KG1 (cell line): Measurements from ENCODE around the gene SF3B3.

ENCODE experiments used
- DNase-seq: peaks from one replicate; lab custom pipeline; 2025; lab: John Stamatoyannopoulos, UW

The SF3B3 gene

DNA sequence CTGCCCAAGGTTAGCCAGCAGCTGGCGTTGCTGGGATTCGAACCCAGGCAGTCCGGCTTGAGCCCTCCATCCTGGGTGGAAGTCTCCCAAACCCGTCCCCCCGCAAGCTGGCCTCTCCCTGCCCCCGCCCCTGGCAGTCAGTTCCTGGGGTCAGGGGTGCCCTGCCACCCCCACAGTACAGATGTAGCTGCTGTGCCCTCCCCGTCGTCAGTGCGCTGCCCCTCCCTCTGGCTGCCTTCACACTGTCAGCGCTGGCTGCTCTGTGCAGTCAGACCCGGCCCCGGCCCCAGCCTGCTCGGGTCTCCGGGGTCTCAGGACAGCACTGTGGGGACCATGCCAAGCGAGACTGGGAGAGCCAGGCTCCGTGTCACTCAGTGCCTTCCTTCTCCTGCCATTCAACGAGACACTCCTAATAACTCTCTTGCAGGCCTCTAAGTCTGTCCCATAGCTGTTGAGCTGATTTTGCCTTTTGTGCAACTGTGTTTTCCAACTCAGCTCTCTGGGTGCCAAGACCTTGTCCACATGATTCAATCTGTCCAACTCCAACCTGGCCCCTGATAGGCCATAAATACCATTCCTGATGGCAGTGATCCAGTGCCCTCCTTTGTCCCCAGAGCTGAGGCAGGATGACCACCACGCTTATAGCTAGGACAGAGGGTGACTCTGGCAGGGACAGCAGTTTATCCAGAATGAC is 67.3 kb downstream of the SF3B3 start:
- DNase-seq, result no peak

DNA sequence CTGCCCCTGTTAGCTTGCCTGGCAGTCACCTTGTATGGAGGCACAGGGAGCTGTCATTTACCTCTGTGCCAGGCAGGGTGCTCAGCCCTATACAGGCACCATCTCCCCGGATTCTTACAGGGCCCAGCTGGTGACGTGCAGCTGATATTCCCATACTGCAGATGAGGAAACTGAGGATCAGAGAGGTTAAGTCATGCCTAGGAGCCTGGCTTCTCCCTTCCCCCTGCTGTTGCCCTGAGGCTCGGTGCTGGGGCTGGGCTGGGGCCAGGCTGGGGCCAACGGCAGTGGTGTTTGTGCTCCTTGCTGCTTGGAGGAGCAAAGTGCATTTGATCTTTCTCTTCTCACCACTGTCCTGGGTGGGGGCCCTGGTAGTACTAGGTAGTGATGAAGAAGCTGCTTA is 68.0 kb downstream of the SF3B3 start:
- no peak for DNase-seq

DNA sequence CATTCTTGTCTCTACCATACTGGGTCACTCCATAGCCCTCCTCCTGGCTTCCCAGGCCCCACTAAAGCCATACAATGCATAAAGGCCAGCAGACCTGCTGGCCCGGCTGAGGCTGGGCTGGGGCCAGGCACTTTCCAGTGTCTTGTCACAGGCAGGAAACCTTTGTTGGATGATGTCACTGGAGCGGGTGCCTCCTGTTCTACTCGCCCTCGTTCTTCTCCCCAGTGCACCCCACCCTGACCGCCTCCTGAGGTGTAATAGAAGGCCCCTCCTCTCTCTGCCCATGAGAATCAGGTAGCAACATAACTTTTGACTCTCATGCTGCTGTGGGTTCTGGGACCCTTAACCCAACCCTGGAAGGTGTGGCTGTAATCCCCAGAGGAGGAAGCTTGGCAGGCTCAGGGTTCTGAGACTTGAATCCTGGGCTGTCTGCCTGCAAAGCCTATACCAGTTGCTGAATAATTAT is 68.5 kb downstream of the SF3B3 start:
- no peak for DNase-seq

DNA sequence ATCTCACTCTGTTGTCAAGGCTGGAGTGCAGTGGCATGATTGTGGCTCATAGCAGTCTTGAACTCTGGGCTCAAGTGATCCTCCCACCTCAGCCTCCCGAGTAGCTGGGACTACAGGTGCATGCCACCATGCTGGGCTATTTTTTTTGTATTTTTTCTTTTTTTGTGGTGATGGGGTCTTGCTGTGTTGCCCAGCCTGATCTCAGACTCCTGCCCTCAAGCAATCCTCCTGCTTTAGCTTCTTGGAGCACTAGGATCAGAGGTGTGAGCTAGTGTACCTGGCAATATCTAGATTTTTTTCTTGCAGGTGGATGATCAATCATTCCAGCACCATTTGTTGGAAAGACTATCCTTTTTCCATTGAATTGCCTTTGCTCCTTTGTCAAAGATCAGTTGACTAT is 69.9 kb downstream of the SF3B3 start:
- no peak for DNase-seq

DNA sequence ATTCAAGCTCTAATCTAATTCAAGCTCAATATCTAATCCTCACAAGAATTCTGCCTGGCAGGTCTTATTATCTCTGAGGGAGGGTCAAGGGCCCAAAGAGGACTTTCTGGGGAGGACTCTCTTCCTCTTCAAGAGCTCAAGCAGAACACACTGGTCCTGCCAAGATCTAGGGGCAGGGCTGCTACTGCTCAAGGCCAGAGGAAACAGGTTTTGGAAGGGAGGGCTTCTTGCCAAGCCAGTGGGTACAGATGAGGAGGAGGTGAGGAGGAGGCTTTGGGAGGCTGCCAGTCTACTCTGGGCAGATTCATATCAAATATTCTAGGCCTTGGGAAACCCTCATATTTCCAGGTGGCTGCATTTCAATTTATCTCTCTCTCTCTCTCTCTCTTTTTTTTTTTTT is 71.0 kb downstream of the SF3B3 start:
- DNase-seq, result no peak

DNA sequence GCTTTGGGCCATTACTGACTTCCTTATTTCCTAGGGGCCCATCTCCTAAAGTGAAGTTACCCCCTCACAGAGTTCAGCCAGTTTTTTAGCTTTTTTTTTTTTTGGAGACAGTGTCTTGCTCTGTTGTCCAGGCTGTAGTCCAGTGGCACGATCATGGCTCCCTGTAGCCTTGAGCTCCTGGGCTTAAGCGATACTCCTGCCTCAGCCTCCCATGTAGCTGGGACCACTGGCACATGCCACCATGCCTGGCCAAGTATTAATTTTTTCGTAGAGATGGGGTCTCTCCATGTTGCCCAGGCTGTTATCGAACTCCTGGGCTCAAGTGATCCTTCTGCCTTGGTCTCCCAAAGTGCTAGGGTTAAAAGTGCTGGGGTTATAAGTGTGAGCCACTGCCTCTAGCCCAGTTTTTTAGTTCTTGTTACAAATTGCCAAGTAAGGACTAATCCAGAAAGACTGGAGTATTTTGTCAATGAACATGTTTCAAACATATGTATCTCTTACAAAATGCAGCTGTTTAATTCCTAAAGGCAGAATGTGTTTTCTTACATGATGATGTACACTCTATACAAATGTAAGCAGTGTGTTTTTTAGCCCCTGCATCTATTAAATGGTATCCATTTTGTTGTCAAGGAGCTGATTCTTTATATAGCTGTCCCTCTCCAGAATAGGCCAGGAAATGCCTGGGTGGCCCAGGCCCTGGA is 73.7 kb downstream of the SF3B3 start:
- DNase-seq, result no peak

DNA sequence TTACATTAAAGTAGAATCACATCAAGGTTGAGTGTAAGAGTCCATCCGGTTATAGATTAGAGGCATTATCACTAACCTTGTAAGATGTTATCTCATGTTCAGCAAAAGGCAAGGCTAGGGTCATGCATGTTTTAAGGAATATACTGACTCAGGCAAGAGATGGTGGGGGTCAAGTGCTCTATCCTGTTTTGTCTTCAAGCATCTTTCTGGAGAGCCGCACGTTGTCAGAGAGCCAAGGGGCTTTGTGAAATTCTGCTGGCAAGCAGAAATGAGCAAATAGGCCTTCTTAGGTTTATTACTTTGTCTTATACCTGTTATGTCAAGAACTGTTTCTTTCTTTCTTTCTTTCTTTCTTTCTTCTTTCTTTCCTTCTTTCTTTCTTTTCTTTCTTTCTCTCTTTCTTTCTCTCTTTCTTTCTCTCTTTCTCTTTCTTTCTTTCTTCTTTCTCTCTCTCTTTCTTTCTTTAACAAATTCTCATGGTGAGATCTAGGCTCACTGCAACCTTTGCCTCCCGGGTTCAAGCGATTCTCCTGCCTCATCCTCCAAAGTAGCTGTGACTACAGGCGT is 75.4 kb downstream of the SF3B3 start:
- DNase-seq, result no peak

DNA sequence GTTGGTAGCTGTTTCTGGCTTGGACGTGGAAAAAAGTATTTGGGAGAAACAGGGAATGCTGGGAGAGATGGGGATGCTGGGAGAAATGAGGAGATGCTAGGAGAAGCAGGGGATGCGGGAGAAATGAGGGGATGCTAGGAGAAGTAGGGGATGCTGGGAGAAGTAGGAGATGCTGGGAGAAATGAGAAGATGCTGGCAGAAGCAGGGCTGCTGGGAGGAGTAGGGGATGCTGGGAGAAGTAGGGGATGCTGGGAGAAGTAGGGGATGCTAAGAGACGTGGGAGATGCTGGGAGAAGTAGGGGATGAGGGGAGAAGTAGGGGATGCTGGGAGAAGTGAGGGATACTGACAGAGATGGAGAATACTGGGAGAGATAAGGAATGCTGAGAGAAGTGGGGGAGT is 77.1 kb downstream of the SF3B3 start:
- DNase-seq, result no peak

DNA sequence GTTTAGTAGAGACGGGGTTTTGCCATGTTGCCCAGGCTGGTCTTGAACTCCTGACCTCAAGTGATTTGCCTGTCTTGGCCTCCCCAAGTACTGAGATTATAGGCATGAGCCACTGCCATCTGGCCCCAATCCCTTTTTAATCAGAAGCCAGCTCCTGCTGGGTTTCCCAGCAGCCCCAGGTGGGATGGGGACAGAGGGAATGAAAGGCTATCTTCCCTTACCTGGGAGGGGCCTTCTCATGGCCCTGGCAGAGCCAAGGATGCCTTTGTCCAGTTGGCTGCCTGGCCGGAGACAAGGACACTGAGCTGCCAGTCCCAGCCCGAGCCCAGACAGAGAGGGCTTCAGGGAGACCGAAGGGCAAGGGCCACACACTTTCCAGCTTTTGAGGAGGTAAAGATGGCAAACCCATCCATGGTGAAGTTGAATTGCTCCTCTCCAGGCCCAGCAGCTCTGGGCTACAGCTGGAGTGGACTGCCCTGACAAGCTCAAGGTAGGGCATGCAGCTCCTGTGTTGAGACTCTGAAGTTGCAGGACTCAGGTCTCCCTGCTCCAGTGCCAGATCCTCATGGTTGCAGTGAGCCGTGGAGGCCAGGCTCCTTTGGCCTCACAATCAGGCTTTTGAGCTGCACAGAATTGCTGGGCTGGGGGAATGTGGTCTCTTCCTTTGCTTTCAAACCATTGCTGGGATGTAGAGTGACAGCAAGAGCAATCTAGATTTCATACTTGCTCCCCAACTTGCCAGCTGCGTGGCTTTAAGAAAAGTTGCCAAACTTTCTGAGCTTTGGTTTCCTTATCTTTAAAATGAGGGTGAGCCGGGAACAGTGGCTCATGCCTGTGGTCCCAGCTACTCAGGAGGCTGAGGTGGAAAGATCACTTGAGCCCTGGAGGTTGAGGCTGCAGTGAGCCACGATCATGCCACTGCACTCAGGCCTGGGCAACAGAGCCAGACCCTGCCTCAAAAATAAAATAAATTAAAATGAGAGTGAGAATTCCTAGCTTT is 78.3 kb downstream of the SF3B3 start:
- DNase-seq, result no peak

DNA sequence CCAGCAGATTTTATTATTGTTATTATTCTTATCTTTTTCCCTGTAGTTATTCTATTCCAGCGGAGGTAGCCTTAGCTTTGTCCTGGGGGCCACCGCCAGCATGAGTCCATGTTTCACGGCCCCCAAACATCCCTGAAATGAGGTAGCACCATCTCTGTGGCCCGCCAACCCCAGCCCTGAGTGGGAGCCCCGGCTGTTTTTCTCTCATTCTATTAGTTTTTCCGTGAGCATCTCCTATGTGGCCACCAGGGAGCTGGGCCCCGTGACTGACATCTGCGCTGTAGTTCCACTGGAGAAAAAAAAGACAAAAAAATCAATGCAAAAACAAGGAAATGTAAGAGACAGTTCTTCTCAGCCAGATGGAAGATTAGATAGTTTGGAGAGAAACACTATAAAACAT is 79.2 kb downstream of the SF3B3 start:
- no peak for DNase-seq

DNA sequence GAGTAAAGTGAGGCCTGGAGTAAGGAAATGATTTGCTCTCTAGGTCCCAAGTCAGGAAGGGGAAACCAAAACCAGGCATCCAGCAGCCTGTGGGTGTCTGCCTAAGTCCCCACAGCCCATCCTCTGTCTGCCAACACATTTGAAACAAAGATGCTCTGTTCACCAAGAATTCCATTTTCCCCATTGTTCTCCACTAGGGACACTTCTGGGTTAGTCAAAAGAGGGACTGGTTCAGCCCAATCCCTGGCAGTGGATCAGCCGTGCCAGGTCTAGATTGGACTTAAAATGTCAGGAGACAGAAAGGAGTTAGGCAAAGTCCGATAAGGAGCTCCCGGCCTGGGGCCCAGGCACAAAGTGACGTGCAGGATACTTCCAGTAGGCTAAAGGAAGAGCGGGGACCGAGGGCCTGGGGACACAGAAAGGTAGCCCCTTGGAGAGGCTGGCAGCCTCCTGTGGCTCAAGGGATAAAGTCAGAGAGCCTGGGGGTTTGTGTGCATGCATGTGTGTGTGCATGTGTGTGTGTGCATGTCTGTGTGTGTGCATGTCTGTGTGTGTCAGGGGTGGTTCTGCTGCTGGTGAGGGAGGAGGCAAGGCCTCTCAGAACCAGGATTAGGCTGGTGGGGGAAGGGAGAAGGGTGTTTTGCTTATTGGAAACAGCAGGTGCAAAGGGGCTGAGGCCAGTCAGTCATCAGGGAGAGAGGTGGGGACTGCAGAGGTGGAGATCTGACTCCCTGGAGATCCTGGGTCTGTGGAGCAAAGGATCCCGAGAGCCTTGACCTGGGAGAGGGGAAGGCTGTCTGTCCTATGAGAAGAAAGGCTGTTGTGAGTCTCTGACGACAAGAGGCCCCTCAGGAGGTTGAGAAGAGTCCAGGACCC is 81.0 kb downstream of the SF3B3 start:
- DNase-seq, result no peak

DNA sequence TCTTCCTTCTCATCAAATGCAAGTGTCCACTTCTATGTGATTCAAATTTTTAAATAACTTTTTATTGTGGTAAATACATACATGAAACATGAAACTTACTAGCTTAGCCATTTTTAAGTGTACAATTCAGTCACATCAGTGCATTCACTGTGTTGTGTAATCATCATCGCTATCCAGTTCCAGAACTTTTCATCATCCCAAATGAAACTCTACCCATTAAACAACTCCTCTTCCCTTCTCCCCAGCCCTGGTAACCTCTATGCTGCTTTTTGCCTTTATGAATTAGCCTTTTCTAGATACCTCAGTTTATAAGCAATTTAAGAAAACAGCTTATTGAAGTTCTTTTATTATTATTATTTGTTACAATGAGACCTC is 81.7 kb downstream of the SF3B3 start:
- DNase-seq, result no peak

DNA sequence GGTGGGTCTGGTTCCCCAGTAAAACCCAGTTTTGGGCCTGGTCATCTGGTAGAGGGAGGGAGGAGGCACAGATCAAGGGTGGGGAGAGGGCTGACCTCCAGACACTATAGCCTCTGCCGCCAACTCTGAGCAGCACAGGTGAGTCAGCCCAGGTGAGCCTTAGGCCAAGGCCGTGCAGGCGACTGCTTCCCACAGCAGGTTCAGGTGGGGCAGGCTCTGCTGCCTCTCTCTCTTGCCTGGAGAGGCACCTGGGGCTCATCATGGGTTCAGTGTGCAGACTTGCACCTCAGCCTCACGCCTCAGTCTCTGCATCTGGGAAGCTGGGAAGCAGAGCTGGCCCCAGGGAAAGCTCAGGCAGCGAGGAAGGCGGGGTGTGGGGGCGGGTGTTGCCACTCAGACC is 84.9 kb downstream of the SF3B3 start:
- no peak for DNase-seq

DNA sequence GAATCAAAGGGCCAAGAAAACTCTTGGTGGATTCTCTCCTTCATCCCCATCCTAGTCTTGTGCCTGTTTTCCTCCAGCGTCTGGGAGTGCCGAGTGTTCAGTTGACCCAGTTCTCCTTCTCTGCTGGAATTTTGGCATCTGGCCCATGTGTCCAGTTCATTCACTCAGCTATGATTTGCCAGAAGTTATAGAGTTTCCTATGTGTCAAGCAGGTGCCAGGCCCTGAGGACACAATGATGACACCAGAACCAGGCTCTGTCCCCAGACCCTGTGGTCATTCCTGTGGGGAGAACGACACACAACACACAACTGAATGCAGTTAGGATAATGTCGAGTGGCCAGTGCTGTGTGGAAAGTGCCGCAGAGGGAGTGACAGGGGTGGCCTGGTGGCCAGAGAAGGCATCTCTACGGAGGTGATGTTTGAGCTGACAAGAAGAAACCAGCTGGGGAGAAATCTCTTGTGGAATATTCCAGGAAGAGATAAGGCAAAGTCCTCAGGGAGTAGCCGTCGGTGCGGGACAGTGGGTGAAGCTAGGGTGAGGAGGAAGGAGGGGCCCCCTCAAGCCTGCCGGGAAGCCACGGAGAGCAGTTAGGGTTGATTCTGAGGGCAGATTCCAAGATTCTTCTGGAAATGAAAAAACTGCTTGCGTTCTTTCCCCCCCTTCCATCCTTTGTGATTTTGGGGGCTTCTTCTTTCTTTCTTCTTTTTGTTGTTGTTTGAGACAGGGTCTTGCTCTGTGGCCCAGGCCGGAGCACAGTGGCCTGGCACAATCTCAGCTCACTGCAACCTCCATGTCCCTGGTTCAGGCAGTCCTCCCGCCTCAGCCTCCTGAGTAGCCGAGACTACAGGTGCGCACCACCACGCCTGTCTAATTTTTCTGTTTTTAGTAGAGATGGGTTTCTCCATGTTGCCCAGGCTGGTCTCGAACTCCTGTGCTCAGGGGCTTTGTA is 86.9 kb downstream of the SF3B3 start:
- no peak for DNase-seq

DNA sequence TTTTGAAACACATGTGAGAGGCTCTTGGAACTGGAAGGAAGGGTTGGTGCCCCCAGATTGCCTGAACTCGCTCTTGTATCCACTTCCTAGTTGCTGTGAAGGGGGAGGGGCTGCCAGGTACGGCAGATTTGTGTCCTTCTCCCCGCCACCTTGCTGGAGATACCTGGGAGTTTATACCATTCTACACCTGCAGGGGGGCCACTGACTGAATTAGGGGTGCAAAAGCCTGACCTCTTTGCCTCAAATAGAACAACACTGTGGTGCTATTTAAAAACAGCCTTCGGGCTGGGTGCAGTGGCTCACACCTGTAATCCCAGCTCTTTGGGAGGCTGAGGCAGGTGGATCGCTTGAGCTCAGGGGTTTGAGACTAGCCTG is 87.6 kb downstream of the SF3B3 start:
- no peak for DNase-seq

DNA sequence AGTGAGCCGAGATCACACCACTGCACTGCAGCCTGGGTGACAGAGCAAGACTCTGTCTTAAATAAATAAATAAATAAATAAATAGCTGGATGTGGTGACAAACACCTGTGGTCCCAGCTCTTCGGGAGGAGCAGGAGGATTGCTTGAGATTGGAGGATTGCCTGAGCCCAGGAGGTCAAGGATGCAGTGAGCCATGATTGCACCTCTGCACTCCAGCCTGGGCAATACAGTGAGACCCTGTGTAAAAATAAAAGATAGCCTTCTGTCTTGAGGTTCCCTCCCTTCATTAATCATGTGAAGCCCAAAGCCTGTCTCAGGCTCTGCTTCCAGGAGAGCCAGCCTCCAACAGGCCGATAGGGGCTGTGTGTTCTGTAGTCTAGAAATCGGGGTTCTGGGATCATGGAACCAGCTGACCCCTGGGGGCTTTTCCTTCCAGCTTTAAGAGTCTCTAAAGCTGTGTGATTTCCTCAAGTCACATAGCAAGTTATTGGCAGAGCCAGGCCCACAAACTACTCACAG is 88.2 kb downstream of the SF3B3 start:
- no peak for DNase-seq

DNA sequence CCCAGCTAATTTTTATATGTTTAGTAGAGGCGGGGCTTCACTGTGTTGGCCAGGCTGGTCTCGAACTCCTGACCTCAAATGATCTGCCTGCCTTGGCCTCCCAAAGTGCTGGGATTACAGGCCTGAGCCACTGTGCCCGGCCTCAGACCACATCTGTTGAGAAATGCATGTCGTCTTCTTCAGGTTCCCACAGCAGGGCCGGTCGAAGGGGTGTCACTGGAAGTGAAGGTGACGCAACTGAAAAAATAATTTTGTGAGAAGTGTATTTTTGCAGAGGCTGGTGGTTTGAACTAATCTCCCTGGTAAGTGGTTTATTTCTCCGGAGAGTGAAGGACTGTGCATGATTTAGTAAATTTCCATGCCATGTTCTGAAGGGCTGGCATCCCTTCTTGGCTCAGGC is 89.3 kb downstream of the SF3B3 start:
- DNase-seq, result no peak

DNA sequence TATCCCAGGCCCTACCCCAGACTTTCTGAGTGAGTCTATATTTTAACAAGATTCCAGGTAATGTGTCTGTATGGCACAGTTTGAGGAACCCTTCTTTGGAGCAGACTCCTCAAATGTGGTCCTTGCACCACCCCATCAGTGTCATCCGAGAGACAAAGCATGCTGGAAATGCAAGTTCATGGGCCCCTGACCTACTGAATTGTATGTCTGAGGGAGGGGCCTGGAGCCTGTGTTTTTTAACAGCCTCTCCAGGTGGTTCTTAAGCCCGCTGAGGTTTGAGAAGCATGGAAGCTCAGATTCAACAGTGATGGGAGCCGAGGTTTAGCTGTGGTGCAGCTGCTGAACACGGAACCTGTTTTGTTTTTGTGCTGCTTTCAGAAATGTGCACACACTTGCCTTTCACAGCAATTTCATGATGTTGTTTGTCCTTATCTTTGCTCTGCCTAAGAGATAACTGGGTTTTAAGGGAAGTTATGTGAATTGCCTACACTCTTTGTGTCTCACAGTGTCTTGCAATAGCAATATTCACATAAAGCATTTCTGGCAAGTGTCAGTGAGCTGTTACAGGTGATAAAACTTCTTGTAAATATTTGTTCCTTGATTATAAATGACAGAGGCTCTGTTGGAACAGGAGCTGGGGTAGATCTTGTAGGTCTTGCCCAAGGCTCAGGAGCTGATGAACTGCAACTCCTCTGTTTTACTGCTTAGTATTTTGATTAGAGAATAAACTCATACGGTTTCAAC is 90.8 kb downstream of the SF3B3 start:
- DNase-seq, result no peak

DNA sequence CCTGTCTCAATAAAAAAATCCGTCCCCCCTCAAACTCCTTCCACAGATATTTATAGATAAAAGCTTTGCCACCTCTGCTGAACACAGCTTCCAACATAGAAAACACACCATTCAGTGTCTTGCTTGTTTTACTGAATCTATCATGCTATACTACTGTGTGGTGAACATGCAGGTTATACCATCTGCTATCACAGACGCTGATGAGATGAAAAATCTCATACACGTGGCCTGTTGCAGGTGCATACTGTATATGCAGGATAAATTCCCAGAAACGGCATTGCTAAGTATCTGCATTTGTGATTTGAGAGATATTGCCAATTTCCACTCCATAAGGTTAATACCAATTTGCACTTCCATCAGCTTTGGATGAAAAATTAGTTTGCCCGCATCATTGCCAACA is 92.3 kb downstream of the SF3B3 start:
- DNase-seq, result no peak
